Activated naive CD8-positive, alpha-beta T cell treated with anti-CD3 and anti-CD28 coated beads, Interleukin-2, amount 50 U/mL, for 24 hours (primary cell): Measurements from ENCODE around the gene GALNT15.

Experiments
- ATAC-seq: fragments of 150-1000 bp; cut with Tn5 transposase; one replicate; pipeline ENCODE4 v1.10.0; 2021
- DNase-seq: peaks from one replicate; pipeline ENCODE4 v3.0.0; 2021
- H3K27ac Mint-ChIP-seq: one replicate; pipeline ENCODE4 v1.8.0; 2021; ENCODE audit warnings: mild to moderate bottlenecking, mixed read lengths
- H3K27me3 Mint-ChIP-seq: one replicate; pipeline ENCODE4 v1.8.0; 2021; ENCODE audit warnings: mixed read lengths
- H3K36me3 Mint-ChIP-seq: one replicate; pipeline ENCODE4 v1.8.0; 2021; ENCODE audit warnings: low read depth, mixed read lengths
- H3K4me1 Mint-ChIP-seq: one replicate; pipeline ENCODE4 v1.8.0; 2021; ENCODE audit warnings: mixed read lengths
- H3K4me3 Mint-ChIP-seq: one replicate; pipeline ENCODE4 v1.8.0; 2021; ENCODE audit warnings: mild to moderate bottlenecking, moderate library complexity, mixed read lengths
- H3K9me3 Mint-ChIP-seq: one replicate; pipeline ENCODE4 v1.8.0; 2021; ENCODE audit warnings: mixed read lengths

GALNT15 gene

GRCh38 chr3:16273867-16274266 lies 99.4 kb downstream of the GALNT15 start:
- no peak overlapping the region for H3K27ac Mint-ChIP-seq
- H3K36me3 Mint-ChIP-seq: peaks cover 42% of the 10 kb centered on the region
- H3K27me3 Mint-ChIP-seq: no peaks in the 10 kb centered on the region
- H3K4me1 Mint-ChIP-seq: no peaks in the 10 kb centered on the region
- H3K4me3 Mint-ChIP-seq: no peak overlapping the region
- H3K9me3 Mint-ChIP-seq: no peaks in the 10 kb centered on the region
- ATAC-seq (no peak), DNase-seq (no peak)

GRCh38 chr3:16277471-16277870 lies 103.0 kb downstream of the GALNT15 start:
- H3K4me3 Mint-ChIP-seq: no peak overlapping the region
- DNase-seq (no peak), ATAC-seq (no peak)
- no peaks in the 10 kb centered on the region for H3K27me3 Mint-ChIP-seq
- peaks cover 27% of the 10 kb centered on the region for H3K36me3 Mint-ChIP-seq
- H3K4me1 Mint-ChIP-seq: no peaks in the 10 kb centered on the region
- no peaks in the 10 kb centered on the region for H3K9me3 Mint-ChIP-seq
- no peak overlapping the region for H3K27ac Mint-ChIP-seq

DNA sequence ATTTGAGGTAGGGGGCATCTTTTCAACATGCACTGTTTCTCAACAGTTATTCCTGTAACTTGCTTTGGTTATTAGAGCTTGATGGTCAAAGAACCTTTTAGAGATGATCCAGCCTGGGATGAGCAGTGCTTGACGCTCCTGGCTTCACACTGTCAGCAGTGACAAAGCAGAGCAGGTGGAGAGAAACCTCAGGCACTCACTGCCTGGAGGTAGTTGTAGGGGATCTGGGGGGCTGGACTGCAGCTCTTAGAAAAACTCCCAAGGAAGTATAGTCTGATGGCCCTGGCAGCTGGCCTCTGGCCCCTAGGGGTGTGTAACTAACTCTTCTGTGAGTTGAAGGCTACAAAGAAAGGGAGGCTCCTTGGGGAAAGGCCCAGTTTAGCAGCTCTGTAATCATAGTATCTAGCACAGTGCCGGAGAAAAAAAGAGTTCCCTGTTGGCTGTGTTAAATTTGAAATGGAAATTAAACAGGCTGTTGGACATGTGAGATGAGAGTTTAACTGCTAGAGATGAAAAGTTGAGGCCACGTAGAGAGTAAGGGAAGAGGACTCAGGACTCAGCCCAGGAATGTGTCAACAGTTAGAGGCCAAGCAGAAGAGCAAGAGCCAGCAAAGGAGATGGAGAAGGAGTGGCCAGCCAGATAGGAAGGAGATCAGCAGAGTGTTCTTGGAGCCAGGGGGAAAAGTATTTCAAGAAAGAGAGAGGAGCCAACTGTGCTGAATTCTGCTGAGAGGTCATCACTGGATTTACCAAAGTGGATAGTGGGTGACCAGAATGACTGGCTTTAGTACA lies 104.7 kb downstream of the GALNT15 start:
- Mint-ChIP-seq H3K4me1 (peaks cover 6% of the 10 kb centered on the region), H3K4me3 (no peak overlapping the region), H3K36me3 (peaks cover 32% of the 10 kb centered on the region), H3K27ac (no peak overlapping the region), H3K9me3 (no peaks in the 10 kb centered on the region), H3K27me3 (no peaks in the 10 kb centered on the region)
- DNase-seq (no peak), ATAC-seq (no peak)

- H3K4me3 Mint-ChIP-seq: no peak overlapping the region
- no peaks in the 10 kb centered on the region for H3K27me3 Mint-ChIP-seq
- peaks cover 21% of the 10 kb centered on the region for H3K4me1 Mint-ChIP-seq
- H3K27ac Mint-ChIP-seq: no peak overlapping the region
- peaks cover 36% of the 10 kb centered on the region for H3K36me3 Mint-ChIP-seq
- ATAC-seq (no peak), DNase-seq (no peak)
- H3K9me3 Mint-ChIP-seq: no peaks in the 10 kb centered on the region
These were observed 106.2 kb downstream of the GALNT15 start for GRCh38 chr3:16280671-16281070.
